Coronary artery (tissue), 2 donors: Measurements from ENCODE around the gene PCBD1.

Experiments
- DNase-seq: peaks from one replicate; pipeline ENCODE4 v3.0.0-alpha.2; 2017; ENCODE audit warnings: low spot score
- H3K27ac ChIP-seq, 2 donors: fragments of 200-600 bp; sonication (generic); one replicate each; pipeline ENCODE4 v1.5.1; 2016 to 2019
- H3K4me3 ChIP-seq: fragments of 200-600 bp; sonication (generic); 2 replicates; pipeline ENCODE4 v1.5.1; 2016; ENCODE audit warnings: mild to moderate bottlenecking, moderate library complexity
- CTCF ChIP-seq: fragments of 200-600 bp; sonication (generic); IDR thresholded peaks from one replicate; pipeline ENCODE4 v1.5.1; 2019; ENCODE audit warnings: antibody characterized with exemption

The PCBD1 gene

DNA sequence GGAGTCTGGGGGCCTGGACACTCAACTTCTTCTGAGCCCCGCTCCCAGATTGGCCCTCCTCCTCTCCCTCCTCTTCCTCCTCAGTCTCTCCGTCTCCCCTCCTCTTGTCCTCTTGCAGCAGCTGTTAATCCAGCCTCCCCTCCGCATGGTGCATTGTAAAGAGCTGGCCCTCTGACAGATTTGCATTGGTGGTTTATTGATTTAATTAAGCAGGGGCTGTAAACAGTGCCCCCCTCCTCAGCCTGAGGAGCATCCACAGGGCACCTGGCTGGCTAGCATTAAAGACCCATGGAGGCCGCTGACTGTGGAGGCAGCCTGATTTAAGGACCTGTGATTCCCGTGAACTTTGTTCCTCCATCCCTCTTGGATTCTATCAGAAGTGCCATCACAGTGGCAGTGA, 28.9 kb upstream of the PCBD1 start:
- no peak for TF ChIP-seq CTCF
- no peak for DNase-seq
- Histone ChIP-seq H3K4me3 (no peak overlapping the region), H3K27ac (no peak overlapping the region)

DNA sequence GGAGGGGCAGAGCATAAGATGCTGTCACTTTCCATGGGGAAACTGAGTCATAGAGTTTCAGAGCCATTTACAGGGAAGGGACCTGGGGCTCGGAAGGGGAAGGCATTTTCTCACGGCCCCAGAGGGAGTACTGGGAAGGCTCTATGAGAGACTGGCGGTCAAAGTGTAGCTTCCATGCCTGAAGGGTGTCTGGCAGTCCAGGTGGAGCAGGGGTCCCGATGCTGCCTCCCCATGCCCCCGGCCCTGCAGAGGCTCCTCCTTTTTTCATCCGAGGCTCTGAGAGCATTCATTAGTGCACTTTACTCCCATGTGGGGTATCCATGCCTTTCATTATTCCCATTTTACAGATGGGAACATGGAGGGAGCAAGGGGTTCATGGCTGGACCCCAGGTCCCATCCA, 27.9 kb upstream of the PCBD1 start:
- no peak for TF ChIP-seq CTCF
- Histone ChIP-seq H3K27ac (no peak overlapping the region), H3K4me3 (no peak overlapping the region)
- no peak for DNase-seq

DNA sequence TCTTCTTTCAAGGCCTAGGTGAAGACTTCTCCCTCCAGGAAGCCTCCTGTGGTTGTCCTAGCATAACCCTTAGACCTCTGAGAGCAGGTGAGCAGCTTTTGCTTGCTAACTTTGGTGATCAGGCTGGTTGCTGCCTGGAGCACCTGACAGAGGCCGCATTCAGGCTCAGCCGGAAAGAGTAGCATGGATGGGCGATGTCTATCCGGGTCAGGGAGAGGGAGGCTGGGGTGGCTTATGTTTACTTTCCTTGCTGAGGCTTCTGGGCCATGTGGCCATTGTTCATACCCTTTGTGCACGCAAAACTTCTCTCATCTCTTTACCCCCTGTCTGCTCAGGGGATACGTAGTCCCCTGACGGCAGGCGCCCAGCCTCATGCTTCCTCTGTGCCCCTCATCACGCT, 27.4 kb upstream of the PCBD1 start:
- DNase-seq: no peak
- no peak overlapping the region for H3K4me3 ChIP-seq
- H3K27ac ChIP-seq: no peak overlapping the region
- TF ChIP-seq CTCF: no peak

- no peak for DNase-seq
- TF ChIP-seq CTCF: no peak
- Histone ChIP-seq H3K27ac (no peak overlapping the region), H3K4me3 (no peak overlapping the region)
Observed at GRCh38 chr10:70915206-70915605, 26.8 kb upstream of the PCBD1 start.

DNA sequence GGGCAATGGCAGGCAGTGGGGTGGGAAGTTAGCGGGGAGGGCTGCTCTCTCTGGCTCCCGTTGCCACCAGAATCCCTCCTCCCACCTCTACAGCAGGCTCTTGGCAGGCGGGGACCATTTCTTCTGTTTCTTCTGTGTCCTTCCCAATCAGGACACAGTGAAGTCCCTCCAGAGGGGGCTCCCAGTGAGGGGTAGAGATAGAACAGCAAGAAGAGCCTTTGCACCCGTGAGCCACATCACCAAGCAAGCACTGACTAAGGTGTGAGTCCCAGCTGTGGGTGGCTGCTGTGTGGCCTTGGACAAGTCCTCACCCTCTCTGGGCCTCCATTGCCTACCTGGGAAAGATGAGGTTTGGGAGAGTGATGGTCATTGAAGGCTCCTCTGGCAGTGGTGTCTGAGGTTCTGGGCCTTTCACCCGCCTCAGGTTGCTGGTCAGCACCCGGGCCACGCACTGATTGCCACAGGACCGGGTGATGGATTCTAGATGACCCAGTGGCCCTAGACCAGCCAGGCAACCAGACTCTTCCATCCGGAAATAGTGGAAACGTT, 26.0 kb upstream of the PCBD1 start:
- Histone ChIP-seq H3K27ac (no peak overlapping the region), H3K4me3 (no peak overlapping the region)
- TF ChIP-seq CTCF: no peak
- DNase-seq: no peak

GRCh38 chr10:70913893-70914240, 25.5 kb upstream of the PCBD1 start:
- no peak for TF ChIP-seq CTCF
- Histone ChIP-seq H3K27ac (no peak overlapping the region), H3K4me3 (no peak overlapping the region)
- DNase-seq: no peak

GRCh38 chr10:70913191-70913892, 25.0 kb upstream of the PCBD1 start:
- no peak overlapping the region for H3K27ac ChIP-seq
- no peak for DNase-seq
- H3K4me3 ChIP-seq: no peak overlapping the region
- TF ChIP-seq CTCF: no peak
